ENCODE data around the gene EDDM3A. TPM values are rescaled to one million over a fixed set of nuclear protein-coding genes. Genes with fewer than 3 reads are reported as not detected.
"Not testable (repeated sequence)": the region's sequence is repeated elsewhere in the genome, so short reads cannot be mapped to it uniquely, and the experiment has no call there.

Gene EDDM3A
- total and polyA plus RNA-seq, 8 donors: 0.38 TPM; not detected in 7

- Histone ChIP-seq H3K27me3 (no peaks in the 10 kb centered on the region), H3K27ac (no peak overlapping the region), H3K36me3 (no peaks in the 10 kb centered on the region), H3K4me1 (peaks cover 0 to 7% (median 0%) of the 10 kb centered on the region in 4 donors), H3K4me3 (no peak overlapping the region), H3K9me3 (peaks cover 0 to 6% (median 2%) of the 10 kb centered on the region in 4 donors)
- TF ChIP-seq POLR2A (IDR thresholded peaks at IDR 0.05) (no peak), CTCF (IDR thresholded peaks at IDR 0.05) (peak in 1 of 7 experiments; percentile 13)
- DNase-seq: peak in 1 of 2 donors; percentile 32
- WGBS, 5 donors: 67 to 78% (median 69%) methylated on average over 4 of the region's 4 CpGs
- intact Hi-C loops (cut with DNase I; ENCODE audit: low total_unique reads): no loop called here
Measured at GRCh38 chr14:20757965-20758364, 12.3 kb downstream of the EDDM3A start.

- 86 to 96% (median 90%) methylated on average over 5 of the region's 5 CpGs for WGBS, 5 donors
- intact Hi-C loops (cut with DNase I; ENCODE audit: low total_unique reads): not testable (repeated sequence)
Measured at GRCh38 chr14:20759465-20759864, 13.8 kb downstream of the EDDM3A start.

GRCh38 chr14:20760950-20761349 lies 15.3 kb downstream of the EDDM3A start:
- H3K4me1 ChIP-seq: no peaks in the 10 kb centered on the region
- intact Hi-C loops (cut with DNase I; ENCODE audit: low total_unique reads): no loop called here
- no peak for DNase-seq
- no peaks in the 10 kb centered on the region for H3K27me3 ChIP-seq
- no peaks in the 10 kb centered on the region for H3K9me3 ChIP-seq
- no peak overlapping the region for H3K4me3 ChIP-seq
- H3K27ac ChIP-seq: no peak overlapping the region
- H3K36me3 ChIP-seq: no peaks in the 10 kb centered on the region
- TF ChIP-seq CTCF (IDR thresholded peaks at IDR 0.05) (no peak), POLR2AphosphoS5 (IDR thresholded peaks at IDR 0.05) (no peak), POLR2A (IDR thresholded peaks at IDR 0.05) (no peak), EP300 (IDR thresholded peaks at IDR 0.05) (no peak)

More at GRCh38 chr14:20759465-20759864, 13.8 kb downstream of the EDDM3A start:
- not testable (repeated sequence) for H3K9me3 ChIP-seq, H3K27me3 ChIP-seq, H3K36me3 ChIP-seq, H3K4me1 ChIP-seq, H3K27ac ChIP-seq, H3K4me3 ChIP-seq, DNase-seq

- Histone ChIP-seq H3K4me3 (no peak overlapping the region), H3K9me3 (no peaks in the 10 kb centered on the region), H3K36me3 (no peaks in the 10 kb centered on the region), H3K4me1 (no peaks in the 10 kb centered on the region), H3K27ac (no peak overlapping the region), H3K27me3 (no peaks in the 10 kb centered on the region)
- DNase-seq: no peak
- intact Hi-C loops (cut with DNase I; ENCODE audit: low total_unique reads): no loop called here
- 70 to 78% (median 74%) methylated on average over 3 of the region's 3 CpGs for WGBS, 5 donors
- TF ChIP-seq POLR2A (IDR thresholded peaks at IDR 0.05) (no peak), POLR2AphosphoS5 (IDR thresholded peaks at IDR 0.05) (no peak), CTCF (IDR thresholded peaks at IDR 0.05) (no peak), EP300 (IDR thresholded peaks at IDR 0.05) (no peak)
Measured at GRCh38 chr14:20768593-20768892, 22.9 kb downstream of the EDDM3A start.

GRCh38 chr14:20769421-20769820 lies 23.7 kb downstream of the EDDM3A start:
- Histone ChIP-seq H3K4me1 (no peaks in the 10 kb centered on the region), H3K9me3 (no peaks in the 10 kb centered on the region), H3K36me3 (no peaks in the 10 kb centered on the region), H3K4me3 (no peak overlapping the region), H3K27ac (no peak overlapping the region), H3K27me3 (no peaks in the 10 kb centered on the region)
- intact Hi-C loops (cut with DNase I; ENCODE audit: low total_unique reads): no loop called here
- TF ChIP-seq POLR2A (IDR thresholded peaks at IDR 0.05) (no peak), EP300 (IDR thresholded peaks at IDR 0.05) (no peak), CTCF (IDR thresholded peaks at IDR 0.05) (no peak), POLR2AphosphoS5 (IDR thresholded peaks at IDR 0.05) (no peak)
- 83 to 92% (median 85%) methylated on average over 3 of the region's 3 CpGs for WGBS, 5 donors
- DNase-seq: no peak

Data from stomach (tissue), 9 donors.